GM12864 (cell line): ENCODE results near the gene ZDHHC11.
"Not testable (repeated sequence)": the region's sequence is repeated elsewhere in the genome, so short reads cannot be mapped to it uniquely, and the experiment has no call there.

Experiments used
- DNase-seq: peaks from one replicate; pipeline ENCODE4 v3.0.0-alpha.2; 2011; ENCODE audit warnings: low read depth
- H3K4me3 ChIP-seq: 2 replicates; pipeline ENCODE4 v1.5.1; 2011; ENCODE audit warnings: mild to moderate bottlenecking, low read depth, low read length, control low read depth
- CTCF ChIP-seq: IDR thresholded peaks from 2 replicates; pipeline ENCODE4 v1.5.1; 2011; ENCODE audit warnings: low read depth, mild to moderate bottlenecking, moderate library complexity, low read length, control low read depth, inconsistent platforms; ENCODE audit errors: missing control alignments

ZDHHC11 gene

GRCh38 chr5:820245-820644, 30.5 kb downstream of the ZDHHC11 start:
- TF ChIP-seq CTCF, result no peak
- H3K4me3 ChIP-seq, result no peak overlapping the region
- no peak for DNase-seq

GRCh38 chr5:819078-819477, 31.7 kb downstream of the ZDHHC11 start:
- no peak for DNase-seq
- no peak overlapping the region for H3K4me3 ChIP-seq
- no peak for TF ChIP-seq CTCF

- no peak for TF ChIP-seq CTCF
- no peak for DNase-seq
- H3K4me3 ChIP-seq, result no peak overlapping the region
Measured at GRCh38 chr5:816176-816575, 34.6 kb downstream of the ZDHHC11 start.

- no peak overlapping the region for H3K4me3 ChIP-seq
- no peak for TF ChIP-seq CTCF
- no peak for DNase-seq
Measured at GRCh38 chr5:815449-815848, 35.3 kb downstream of the ZDHHC11 start.

GRCh38 chr5:813575-813974, 37.2 kb downstream of the ZDHHC11 start:
- H3K4me3 ChIP-seq, DNase-seq: not testable (repeated sequence)

- DNase-seq, H3K4me3 ChIP-seq: not testable (repeated sequence)
Measured at GRCh38 chr5:811384-811783, 39.4 kb downstream of the ZDHHC11 start.

GRCh38 chr5:807719-808514, 42.9 kb downstream of the ZDHHC11 start:
- not testable (repeated sequence) for H3K4me3 ChIP-seq, DNase-seq

GRCh38 chr5:801472-801871, 49.3 kb downstream of the ZDHHC11 start:
- no peak overlapping the region for H3K4me3 ChIP-seq
- no peak for TF ChIP-seq CTCF
- DNase-seq, result no peak

GRCh38 chr5:801055-801454, 49.7 kb downstream of the ZDHHC11 start:
- not testable (repeated sequence) for H3K4me3 ChIP-seq, DNase-seq

GRCh38 chr5:798505-799138, 52.2 kb downstream of the ZDHHC11 start:
- not testable (repeated sequence) for DNase-seq, H3K4me3 ChIP-seq

- DNase-seq, H3K4me3 ChIP-seq: not testable (repeated sequence)
Measured at GRCh38 chr5:797986-798385, 52.8 kb downstream of the ZDHHC11 start.

- not testable (repeated sequence) for H3K4me3 ChIP-seq, DNase-seq
Measured at GRCh38 chr5:795873-796272, 54.9 kb downstream of the ZDHHC11 start.

- DNase-seq, result not testable (repeated sequence)
Measured at GRCh38 chr5:794948-795347, 55.8 kb downstream of the ZDHHC11 start.

More at GRCh38 chr5:794948-795347, 55.8 kb downstream of the ZDHHC11 start:
- H3K4me3 ChIP-seq, result not testable (repeated sequence)
